ENCODE results near the gene FOSL2.

FOSL2 gene

DNA sequence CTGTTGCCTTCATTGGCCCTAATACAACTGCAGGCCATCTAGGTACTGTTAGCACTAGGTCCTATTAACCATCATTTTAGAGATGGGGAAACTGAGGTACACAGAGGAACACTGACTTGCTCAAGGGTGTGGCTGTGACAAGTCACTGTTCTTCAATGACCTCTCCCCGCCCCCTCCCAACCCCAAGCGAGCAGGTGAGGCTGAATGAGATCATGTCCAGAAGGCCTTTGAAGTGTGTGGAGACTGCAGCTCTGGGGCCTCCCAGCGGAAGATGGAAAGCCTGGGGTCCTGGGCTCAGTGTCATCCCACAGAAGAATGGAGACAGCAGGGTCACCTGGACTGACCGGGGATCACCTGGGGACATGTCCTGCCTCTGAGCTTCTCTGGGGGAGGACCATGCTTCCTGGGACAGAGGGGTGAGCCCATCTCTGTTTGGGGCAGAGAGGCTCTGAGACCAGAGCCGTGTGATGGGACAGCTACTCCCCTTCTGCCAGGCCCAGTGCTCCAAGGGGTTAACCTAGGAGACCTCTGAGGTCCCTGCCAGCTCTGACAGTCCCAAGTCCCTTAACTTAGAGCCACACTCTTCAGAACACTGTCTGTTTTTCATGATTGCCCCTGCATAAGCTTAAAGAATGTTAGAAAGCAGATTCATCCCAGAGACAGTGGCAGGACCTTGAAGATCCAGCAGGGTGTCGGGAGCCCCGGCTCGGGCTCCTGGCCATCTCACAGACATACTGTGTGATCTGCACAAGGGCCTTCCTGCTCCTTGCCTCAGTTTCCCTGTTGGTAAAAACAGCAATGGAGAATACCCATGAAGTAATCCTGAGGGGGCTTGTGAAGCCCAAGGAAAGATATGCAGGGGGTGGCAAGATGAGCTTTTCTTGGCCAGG, 16.7 kb upstream of the FOSL2 start:
- no peak for DNase-seq

GRCh38 chr2:28377195-28377816, 15.4 kb upstream of the FOSL2 start:
- DNase-seq: no peak

DNA sequence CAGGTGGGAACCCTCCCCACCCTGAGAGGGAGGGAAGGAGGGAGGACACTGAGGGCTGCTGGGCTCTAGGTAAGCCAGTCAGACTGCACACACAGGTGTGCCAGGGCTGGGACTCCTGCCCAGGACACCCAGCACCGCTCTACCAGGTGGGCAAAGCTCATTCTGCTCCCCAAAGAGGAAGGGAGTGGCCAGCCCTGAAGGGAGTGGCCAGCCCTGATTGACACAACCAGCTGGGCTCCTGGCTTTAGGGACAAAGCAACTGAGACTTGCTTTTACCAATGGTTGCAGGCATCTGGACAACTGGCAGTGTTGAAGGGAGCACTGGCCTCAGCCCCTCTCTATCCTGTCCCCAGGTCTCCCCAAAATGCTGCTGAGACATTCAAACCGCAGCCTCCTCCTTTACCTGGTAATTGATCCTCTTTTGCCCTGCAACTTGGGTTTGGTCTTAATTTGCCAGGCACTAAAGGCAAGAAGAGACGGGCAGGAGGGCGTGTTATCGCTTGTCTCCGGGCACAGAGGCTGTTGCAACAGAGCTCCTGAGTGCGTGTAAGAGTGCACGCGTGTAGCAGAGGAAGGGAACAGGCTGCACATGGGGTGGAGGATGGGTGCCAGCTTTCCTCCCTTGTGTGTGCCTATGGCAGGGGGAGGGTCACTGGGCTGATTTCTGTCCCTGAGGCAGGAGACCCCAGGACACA, 14.5 kb upstream of the FOSL2 start:
- DNase-seq: no peak

DNA sequence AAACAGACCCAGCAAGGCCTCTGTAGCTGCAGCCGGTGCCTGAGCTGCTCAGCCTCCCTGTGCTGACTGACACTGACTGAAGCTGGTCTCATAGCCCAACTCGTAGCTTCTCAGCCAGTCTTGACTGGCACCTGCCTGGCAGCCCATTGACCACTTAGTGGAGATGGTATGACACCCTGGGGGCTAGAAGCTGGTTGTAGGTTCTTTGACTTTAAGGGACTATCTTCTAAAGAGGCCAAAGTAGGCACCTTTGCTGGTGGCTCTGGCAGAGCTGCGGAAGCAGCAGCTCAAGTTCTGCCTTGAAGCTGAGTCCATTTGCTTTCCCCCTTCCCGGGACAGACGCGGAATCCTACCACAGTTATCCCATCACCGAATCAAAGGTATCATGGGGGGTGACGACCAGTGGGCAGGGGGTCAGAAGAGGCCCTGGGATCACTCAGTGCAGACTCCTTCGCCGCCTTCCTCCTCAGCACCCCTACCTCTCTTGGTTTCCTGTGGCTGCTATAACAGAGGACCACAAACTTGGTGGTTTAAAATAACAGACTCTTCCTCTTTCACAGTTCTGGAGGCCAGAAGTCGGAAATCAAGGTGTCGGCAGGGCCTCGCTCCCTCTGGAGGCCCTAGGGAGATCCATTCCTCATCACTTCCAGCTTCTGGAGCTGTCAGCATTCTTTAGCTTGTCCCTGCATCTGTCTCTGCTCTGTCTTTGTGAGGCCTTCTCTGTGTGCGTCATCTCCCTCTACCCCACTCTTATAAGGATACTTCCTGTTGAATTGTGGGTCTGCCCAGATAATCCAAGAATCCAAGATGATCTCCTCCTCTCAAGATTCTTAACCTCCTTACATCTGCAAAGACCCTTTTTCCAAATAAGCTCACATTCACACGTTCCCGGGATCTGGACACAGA, 13.7 kb upstream of the FOSL2 start:
- DNase-seq: no peak

GRCh38 chr2:28380219-28380618, 12.4 kb upstream of the FOSL2 start:
- DNase-seq: no peak

- DNase-seq: no peak
Observed at GRCh38 chr2:28381225-28382180, 11.2 kb upstream of the FOSL2 start.

GRCh38 chr2:28382755-28383154, 9.9 kb upstream of the FOSL2 start:
- DNase-seq: no peak

DNA sequence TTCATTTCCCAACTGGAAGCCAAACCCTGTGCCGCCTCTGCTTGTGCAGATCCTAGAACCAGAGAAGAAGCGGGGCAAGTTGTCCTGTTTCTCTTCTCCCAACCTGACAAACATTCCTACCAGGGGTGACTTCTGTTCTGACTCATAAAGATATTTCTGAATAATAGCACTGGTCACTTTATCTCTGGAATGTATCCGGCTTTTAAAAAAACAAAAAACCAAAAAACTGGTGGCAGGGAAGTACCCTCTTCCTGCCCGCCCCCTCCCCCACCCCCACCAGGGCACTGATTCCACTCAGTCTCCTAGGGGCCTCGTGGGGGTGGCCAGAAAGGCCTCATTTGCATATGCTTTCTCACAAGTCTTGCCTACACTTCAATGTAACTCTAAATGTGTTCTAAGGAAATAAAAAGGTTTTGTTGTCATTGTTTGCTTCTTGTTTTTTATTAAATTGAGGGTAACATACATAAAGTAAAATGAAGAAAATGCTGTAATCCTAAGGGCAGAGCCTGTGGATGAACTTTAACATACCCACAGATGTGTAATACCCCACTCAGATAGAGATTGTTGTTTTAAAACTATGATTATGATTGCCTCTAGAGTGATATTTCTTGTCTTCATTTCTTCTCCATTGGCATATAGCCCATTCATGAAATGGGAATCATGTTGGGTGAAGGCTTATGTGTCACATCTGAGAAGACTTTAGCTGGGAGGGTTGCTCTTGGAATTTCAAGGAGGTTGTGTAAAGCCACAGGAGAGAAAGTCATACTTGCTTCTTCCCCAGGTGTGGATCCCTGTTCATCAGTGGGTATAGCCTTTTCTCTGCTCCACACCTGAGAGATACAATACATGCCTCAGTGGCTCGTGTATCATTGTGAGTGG, 5.3 kb upstream of the FOSL2 start:
- DNase-seq: no peak

DNA sequence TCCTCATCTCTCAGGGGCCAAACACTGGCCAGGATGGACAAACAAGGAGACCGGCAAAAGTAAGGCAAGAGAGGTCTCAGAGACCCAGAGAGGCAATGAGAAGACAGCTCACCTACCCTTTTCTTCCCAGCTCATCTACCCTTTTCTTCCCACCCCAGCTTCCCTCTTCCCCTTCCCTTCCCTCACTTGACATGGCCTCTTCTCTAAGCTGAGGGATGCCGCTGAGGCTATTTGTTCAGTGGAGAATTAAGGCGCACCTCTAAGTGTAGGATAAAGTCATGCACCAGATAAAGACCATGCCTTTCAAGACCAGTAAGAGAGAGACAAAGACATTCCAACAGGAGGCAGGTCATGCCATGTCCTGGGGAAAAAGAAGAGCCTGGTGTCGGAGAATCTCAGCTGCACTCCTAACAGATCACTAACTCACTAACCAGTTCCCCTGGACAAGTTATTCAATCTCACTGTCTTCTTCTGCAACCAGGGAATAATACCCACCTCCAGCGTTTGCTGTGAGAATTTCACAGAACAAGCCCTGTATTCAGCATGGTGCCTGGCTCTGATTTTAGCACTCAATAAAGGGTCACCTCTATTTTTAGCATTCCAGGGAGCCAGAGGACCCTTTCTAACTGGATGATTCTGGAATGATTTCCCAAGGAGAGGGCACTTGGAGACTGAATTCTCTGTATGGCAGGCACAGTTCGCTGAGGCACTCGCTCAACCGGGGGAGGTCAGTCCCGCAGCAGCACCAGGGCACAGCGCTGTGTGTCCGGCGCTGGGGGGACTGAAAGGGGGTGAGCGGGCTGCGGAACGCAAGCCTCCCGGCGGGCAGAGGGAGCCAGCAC, 3.0 kb upstream of the FOSL2 start:
- no peak for DNase-seq

GRCh38 chr2:28390241-28390745, 2.4 kb upstream of the FOSL2 start:
- peak; percentile 92 for DNase-seq

- DNase-seq: no peak
Observed at GRCh38 chr2:28390746-28391563, 1.7 kb upstream of the FOSL2 start.

DNA sequence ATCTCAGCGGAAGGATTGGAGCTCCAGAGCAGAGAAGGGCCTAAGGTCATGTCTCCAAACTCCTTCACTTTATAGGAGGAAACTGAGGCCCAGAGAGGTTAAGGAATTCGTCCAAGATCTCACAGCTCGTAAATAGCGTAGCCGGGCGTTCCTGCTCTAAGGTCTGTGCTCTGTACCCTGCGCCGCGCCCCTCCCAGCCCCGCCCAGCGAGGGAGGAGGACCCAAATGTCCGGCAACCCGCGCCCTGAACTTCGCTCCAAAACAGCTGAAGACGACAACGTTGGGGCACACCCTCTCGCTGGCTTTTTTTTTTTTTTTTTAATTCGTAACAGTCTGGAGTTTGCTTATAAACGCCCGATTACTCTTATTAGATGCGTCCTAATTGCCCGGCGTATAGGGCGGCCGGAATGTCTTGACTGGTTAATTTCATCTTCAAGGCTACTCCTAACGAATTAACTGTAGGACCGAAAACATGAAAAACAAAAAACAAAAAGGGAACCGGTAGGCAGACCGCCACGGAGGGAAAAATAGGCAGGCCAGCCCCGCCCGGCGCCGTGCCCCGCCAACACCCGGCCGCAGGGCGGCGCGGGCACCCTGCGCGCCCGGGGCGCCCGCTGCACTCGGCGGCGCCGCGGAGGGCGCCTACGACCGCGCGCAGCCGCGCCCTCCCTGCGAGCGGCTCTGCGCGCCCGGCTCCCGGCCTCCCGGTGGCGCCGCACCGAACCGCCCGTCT, 928 bp upstream of the FOSL2 start:
- DNase-seq: peak; percentile 87

DNA sequence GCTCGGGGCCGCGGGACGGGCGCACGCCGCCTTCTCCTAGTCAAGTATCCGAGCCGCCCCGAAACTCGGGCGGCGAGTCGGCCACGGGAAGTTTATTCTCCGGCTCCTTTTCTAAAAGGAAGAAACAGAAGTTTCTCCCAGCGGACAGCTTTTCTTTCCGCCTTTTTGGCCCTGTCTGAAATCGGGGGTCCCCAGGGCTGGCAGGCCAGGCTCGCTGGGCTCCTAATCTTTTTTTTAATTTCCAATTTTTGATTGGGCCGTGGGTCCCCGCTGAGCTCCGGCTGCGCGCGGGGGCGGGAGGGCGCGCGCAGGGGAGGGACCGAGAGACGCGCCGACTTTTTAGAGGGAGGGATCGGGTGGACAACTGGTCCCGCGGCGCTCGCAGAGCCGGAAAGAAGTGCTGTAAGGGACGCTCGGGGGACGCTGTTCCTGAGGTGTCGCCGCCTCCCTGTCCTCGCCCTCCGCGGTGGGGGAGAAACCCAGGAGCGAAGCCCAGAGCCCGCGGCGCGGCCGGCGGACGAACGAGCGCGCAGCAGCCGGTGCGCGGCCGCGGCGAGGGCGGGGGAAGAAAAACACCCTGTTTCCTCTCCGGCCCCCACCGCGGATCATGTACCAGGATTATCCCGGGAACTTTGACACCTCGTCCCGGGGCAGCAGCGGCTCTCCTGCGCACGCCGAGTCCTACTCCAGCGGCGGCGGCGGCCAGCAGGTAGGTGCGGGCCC, 617 bp downstream of the FOSL2 start:
- DNase-seq: peak; percentile 65

DNA sequence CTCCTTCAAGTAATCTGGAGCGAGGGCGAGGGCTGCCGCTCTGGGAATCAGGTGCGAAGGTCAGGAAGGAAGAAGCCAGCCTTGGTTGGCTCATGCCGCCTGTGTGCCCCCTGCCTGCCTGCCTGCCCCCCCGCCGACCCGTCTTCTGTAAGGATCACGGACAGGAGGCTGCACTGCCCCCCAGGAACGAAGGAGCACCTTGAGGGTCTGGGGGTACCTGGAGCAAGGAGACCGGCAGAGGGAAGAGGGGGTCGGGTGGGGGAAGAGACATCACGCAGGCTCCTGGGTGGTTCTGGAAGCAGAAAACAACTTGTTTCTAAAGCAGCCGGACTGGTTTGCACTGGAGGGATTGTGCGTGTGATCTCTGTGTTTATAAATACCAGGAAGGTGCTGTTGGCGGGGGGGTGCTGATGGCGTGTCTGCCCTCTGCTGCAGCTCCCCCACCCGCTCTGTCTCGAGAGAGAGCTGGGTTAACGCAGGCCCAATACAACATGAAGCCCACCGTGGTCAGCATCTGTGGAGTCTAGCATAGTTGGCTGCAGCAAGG, 1.7 kb downstream of the FOSL2 start:
- DNase-seq: no peak

DNA sequence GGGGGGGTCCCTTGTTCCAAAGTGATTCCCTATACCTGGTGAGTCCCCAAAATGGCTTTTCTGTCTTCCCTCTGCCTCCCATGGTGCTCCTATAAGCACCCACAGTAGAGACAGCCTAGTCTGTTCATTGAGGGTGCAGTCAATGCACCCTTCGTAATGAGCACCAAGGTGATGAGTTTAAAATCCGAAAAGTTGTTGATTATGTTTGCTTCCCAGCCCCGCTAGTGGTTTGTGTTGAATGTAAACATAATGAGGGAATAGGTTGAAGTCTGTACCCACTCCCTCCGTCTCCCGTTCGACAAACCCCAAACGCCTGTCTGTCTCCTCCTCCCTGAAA, 2.3 kb downstream of the FOSL2 start:
- no peak for DNase-seq

GRCh38 chr2:28395334-28396061, 2.8 kb downstream of the FOSL2 start:
- no peak for DNase-seq

Measured in activated CD4-positive, alpha-beta T cell treated with anti-CD3 and anti-CD28 coated beads, Interleukin-2, Interleukin-6, amounts not matched to agents 100 ng/mL and 50 ng/mL, durations not matched to agents 16 hours and 8 hours (primary cell).